GM12874 (cell line): ENCODE measurements around the gene TMEM184B.

Experiments used
- CTCF ChIP-seq: IDR thresholded peaks from 2 replicates; pipeline ENCODE4 v1.5.1; 2011; ENCODE audit warnings: low read depth, mild to moderate bottlenecking, control low read depth, low read length, moderate library complexity; ENCODE audit not compliant: insufficient read depth

TMEM184B gene

GRCh38 chr22:38175206-38176118 is 97.3 kb downstream of the TMEM184B start:
- no peak for TF ChIP-seq CTCF

GRCh38 chr22:38174626-38175025 is 98.2 kb downstream of the TMEM184B start:
- TF ChIP-seq CTCF = no peak

- TF ChIP-seq CTCF = no peak
Measured at GRCh38 chr22:38173641-38173906, 99.2 kb downstream of the TMEM184B start.

- no peak for TF ChIP-seq CTCF
Measured at GRCh38 chr22:38172832-38173640, 99.8 kb downstream of the TMEM184B start.

GRCh38 chr22:38171927-38172831 is 100.6 kb downstream of the TMEM184B start:
- TF ChIP-seq CTCF = no peak

GRCh38 chr22:38170469-38170868 is 102.3 kb downstream of the TMEM184B start:
- no peak for TF ChIP-seq CTCF
